Stimulated activated CD4-positive, alpha-beta T cell treated with anti-CD3 and anti-CD28 coated beads, Interleukin-4, amount 100 ng/mL, for 48 hours (primary cell): ENCODE measurements around the gene PCP2.

Experiments
- DNase-seq, 2 donors: peaks; one replicate each; pipeline ENCODE4 v3.0.0-alpha.2; 2020; ENCODE audit warnings: low read depth in 2 of 2

PCP2 gene

GRCh38 chr19:7596211-7596937, 37.1 kb downstream of the PCP2 start:
- DNase-seq = no peak

DNA sequence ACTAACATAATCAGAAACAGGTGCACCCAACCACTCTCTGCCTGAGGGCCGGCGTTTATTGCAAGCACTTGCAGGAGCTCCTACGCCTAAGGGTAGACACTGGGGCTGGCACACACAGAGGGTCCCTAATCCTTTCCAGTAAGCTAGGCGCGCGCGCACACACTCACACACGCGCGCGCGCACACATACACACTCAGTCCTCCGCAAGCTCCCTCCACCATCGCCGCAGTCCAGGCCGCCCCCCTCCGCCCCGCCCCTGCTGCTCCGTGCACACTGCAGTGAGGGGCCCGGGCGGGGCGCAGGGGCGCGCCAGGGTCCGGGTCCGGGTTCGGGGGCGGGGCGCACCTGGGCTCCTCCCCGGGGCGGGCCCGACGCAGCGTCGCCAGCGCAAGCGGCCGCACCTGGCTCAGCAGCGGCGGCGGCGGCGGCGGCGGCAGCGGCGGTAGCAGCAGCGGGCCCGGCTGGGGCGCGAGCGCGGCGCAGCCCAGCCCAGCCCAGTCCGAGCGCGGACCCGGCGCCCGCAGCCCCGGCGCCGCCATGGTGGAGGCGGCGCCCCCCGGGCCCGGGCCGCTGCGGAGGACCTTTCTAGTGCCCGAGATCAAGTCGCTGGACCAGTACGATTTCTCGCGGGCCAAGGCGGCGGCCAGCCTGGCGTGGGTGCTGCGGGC, 37.9 kb downstream of the PCP2 start, which contains the start of gene CAMSAP3:
TSS of gene CAMSAP3 (plus strand) at position 398 of the 668 bp plus-strand sequence. CDS start at position 538, 140 bp downstream.
- peak; percentile 16 to 21 for DNase-seq

- DNase-seq = no peak
Observed at GRCh38 chr19:7590256-7590655, 43.3 kb downstream of the PCP2 start.

DNA sequence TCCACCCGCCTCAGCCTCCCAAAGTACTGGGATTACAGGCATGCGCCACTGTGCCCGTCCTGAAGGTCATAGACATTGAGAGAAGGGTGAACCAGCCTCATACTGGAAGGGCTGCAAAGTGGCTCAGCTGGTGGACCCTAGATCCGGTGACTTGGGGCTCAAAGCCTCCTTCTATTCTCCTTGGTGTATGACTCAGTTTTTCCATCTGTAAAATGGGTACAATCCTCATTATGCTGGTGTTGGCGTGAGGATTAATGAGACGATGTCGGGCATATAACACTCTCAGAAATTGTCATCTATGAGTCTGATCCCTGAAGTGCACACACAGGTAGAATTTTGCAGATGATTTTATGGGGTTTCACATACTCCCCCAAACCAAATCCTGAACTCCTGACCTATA, 43.7 kb downstream of the PCP2 start:
- DNase-seq = no peak

GRCh38 chr19:7582446-7582845, 51.1 kb downstream of the PCP2 start:
- DNase-seq = no peak
